Measurements from ENCODE around the gene CLCN4.

The CLCN4 gene

DNA sequence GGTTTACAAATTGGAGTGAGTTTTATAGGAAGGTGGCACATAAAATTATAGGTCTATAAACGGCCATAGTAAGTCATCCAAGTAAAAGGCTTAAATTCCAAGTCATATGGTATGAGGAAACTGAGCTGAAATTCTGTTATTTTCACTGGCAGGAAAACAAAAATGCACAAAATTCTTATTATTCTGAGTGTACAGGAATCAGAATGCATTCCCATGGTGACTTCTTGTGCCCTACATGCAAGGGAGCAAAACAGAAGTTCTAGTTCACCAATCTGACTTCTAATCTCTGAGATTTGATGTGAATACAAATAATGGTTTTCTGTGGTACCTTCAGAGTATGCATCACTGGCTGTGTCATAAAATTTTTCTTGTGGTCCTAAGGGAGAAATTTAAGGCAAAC, 102.9 kb downstream of the CLCN4 start:
- Histone ChIP-seq H3K9me3 (ENCODE audit: control insufficient read depth, low read length) (no peaks in the 10 kb centered on the region), H3K4me3 (ENCODE audit: low read depth, low read length) (no peak overlapping the region), H3K4me2 (ENCODE audit: low read length) (no peak overlapping the region), H3K79me2 (no peaks in the 10 kb centered on the region), H3K9ac (no peak overlapping the region), H2AFZ (no peak overlapping the region), H3K27ac (no peak overlapping the region), H3K36me3 (ENCODE audit: control insufficient read depth, insufficient read depth, low read length) (no peaks in the 10 kb centered on the region), H3K27me3 (ENCODE audit: control insufficient read depth, insufficient read depth, low read length) (no peaks in the 10 kb centered on the region), H3K4me1 (no peaks in the 10 kb centered on the region)
- no peak for TF ChIP-seq CTCF (IDR thresholded peaks at IDR 0.05)

GRCh38 chrX:10265775-10266174, 109.0 kb downstream of the CLCN4 start:
- H3K4me2 ChIP-seq (ENCODE audit: low read length) = no peak overlapping the region
- no peak overlapping the region for H3K9ac ChIP-seq
- no peaks in the 10 kb centered on the region for H3K36me3 ChIP-seq (ENCODE audit: control insufficient read depth, insufficient read depth, low read length)
- no peak overlapping the region for H3K4me3 ChIP-seq (ENCODE audit: low read depth, low read length)
- H3K9me3 ChIP-seq (ENCODE audit: control insufficient read depth, low read length) = no peaks in the 10 kb centered on the region
- H3K79me2 ChIP-seq = no peaks in the 10 kb centered on the region
- H3K27ac ChIP-seq = no peak overlapping the region
- H3K27me3 ChIP-seq (ENCODE audit: control insufficient read depth, insufficient read depth, low read length) = no peaks in the 10 kb centered on the region
- no peak overlapping the region for H2AFZ ChIP-seq
- TF ChIP-seq CTCF (IDR thresholded peaks at IDR 0.05) = no peak
- H3K4me1 ChIP-seq = no peaks in the 10 kb centered on the region

GRCh38 chrX:10278716-10279115, 121.9 kb downstream of the CLCN4 start:
- Histone ChIP-seq H3K4me2 (ENCODE audit: low read length) (no peak overlapping the region), H3K4me1 (no peaks in the 10 kb centered on the region), H2AFZ (no peak overlapping the region), H3K9ac (no peak overlapping the region), H3K79me2 (no peaks in the 10 kb centered on the region), H3K27me3 (ENCODE audit: control insufficient read depth, insufficient read depth, low read length) (no peaks in the 10 kb centered on the region), H3K9me3 (ENCODE audit: control insufficient read depth, low read length) (no peaks in the 10 kb centered on the region), H3K4me3 (ENCODE audit: low read depth, low read length) (no peak overlapping the region), H3K27ac (no peak overlapping the region), H3K36me3 (ENCODE audit: control insufficient read depth, insufficient read depth, low read length) (no peaks in the 10 kb centered on the region)
- no peak for TF ChIP-seq CTCF (IDR thresholded peaks at IDR 0.05)

GRCh38 chrX:10280071-10280470, 123.3 kb downstream of the CLCN4 start:
- Histone ChIP-seq H3K36me3 (ENCODE audit: control insufficient read depth, insufficient read depth, low read length) (no peaks in the 10 kb centered on the region), H3K9ac (no peak overlapping the region), H3K4me3 (ENCODE audit: low read depth, low read length) (no peak overlapping the region), H3K4me1 (no peaks in the 10 kb centered on the region), H3K27me3 (ENCODE audit: control insufficient read depth, insufficient read depth, low read length) (no peaks in the 10 kb centered on the region), H3K79me2 (no peaks in the 10 kb centered on the region), H3K9me3 (ENCODE audit: control insufficient read depth, low read length) (no peaks in the 10 kb centered on the region), H2AFZ (no peak overlapping the region), H3K4me2 (ENCODE audit: low read length) (no peak overlapping the region), H3K27ac (no peak overlapping the region)
- no peak for TF ChIP-seq CTCF (IDR thresholded peaks at IDR 0.05)

GRCh38 chrX:10282490-10282889, 125.7 kb downstream of the CLCN4 start:
- Histone ChIP-seq H2AFZ (no peak overlapping the region), H3K36me3 (ENCODE audit: control insufficient read depth, insufficient read depth, low read length) (no peaks in the 10 kb centered on the region), H3K27me3 (ENCODE audit: control insufficient read depth, insufficient read depth, low read length) (no peaks in the 10 kb centered on the region), H3K4me3 (ENCODE audit: low read depth, low read length) (no peak overlapping the region), H3K4me2 (ENCODE audit: low read length) (no peak overlapping the region), H3K4me1 (no peaks in the 10 kb centered on the region), H3K9me3 (ENCODE audit: control insufficient read depth, low read length) (no peaks in the 10 kb centered on the region), H3K27ac (no peak overlapping the region), H3K79me2 (no peaks in the 10 kb centered on the region), H3K9ac (no peak overlapping the region)
- no peak for TF ChIP-seq CTCF (IDR thresholded peaks at IDR 0.05)

Data from parathyroid adenoma (tissue), 2 donors.